ENCODE data around the gene PDE4D. TPM values are rescaled to one million over a fixed set of nuclear protein-coding genes. Genes with fewer than 3 reads are reported as not detected.

The PDE4D gene
- total and polyA plus RNA-seq, 2 of the 4 experiments (the other 2 are of a cell fraction) = 1.4 to 7.9 TPM

DNA sequence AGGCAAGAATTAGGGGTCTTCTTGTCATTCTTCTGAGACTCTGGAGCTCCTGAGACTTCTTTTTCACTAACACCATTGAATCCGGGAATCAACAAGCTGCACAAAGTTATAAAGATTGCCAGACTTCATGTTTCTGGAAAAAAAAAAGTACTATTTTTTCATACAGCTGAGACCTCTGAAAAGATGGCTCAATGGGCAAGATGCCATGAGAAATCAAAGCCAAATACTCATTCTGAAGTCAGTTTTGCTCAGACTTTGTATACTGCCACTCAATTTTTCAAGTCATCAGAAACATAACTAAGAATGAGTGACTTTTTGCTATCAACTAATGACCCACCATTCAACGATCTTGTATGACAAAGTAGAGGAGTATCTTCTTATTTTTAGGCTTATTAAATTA is 798.7 kb downstream of the PDE4D start:
- BruUV-seq (replicated peaks) = no TSS peak
- Histone ChIP-seq H3K27me3 (ENCODE audit: control insufficient read depth, insufficient read depth, low read length) (no peaks in the 10 kb centered on the region), H3K4me2 (ENCODE audit: low read depth, low read length) (no peak overlapping the region), H3K27ac (ENCODE audit: insufficient read depth, low read length) (no peak overlapping the region; the same call in 1 of the 2 replicates), H2BK15ac (ENCODE audit: low read depth, low read length) (no peak overlapping the region), H2BK5ac (ENCODE audit: low read depth, low read length, poor library complexity, severe bottlenecking) (peak overlapping the region; percentile 34), H2BK120ac (ENCODE audit: low read depth, low read length) (no peak overlapping the region), H3K4ac (ENCODE audit: low read depth, low read length) (no peak overlapping the region), H3K4me1 (ENCODE audit: control insufficient read depth, insufficient read depth, low read length) (peaks cover 7% of the 10 kb centered on the region), H3K9me1 (ENCODE audit: insufficient read depth, low read length) (peaks cover 2% of the 10 kb centered on the region; the same call in 1 of the 2 replicates), H3K9me3 (ENCODE audit: control insufficient read depth, insufficient read depth, low read length) (no peaks in the 10 kb centered on the region), H3K4me3 (ENCODE audit: insufficient read depth, low read depth, low read length) (no peak overlapping the region), H4K8ac (ENCODE audit: low read depth in 2 of 2, low read length in 2 of 2) (no peak overlapping the region), H2AK5ac (ENCODE audit: low read depth, low read length) (no peak overlapping the region), H3K36me3 (ENCODE audit: control insufficient read depth, insufficient read depth, low read length) (no peaks in the 10 kb centered on the region), H3K14ac (replicated peaks; ENCODE audit: low read depth, low read length) (no peak overlapping the region), H3K23ac (ENCODE audit: low read depth, low read length) (no peak overlapping the region), H3K9ac (ENCODE audit: low read depth, low read length) (no peak overlapping the region), H3K18ac (ENCODE audit: low read depth, low read length) (peak overlapping the region; percentile 51; the same call in 1 of the 2 replicates), H2AFZ (replicated peaks; ENCODE audit: low read length, poor library complexity) (no peak overlapping the region), H2BK20ac (ENCODE audit: low read depth, low read length) (no peak overlapping the region; the same call in 1 of the 2 replicates), H4K20me1 (ENCODE audit: insufficient read depth, low read length) (no peaks in the 10 kb centered on the region), H3K56ac (ENCODE audit: extremely low read depth, insufficient read depth, low read length) (no peak overlapping the region), H3K79me1 (ENCODE audit: low read depth in 1 of 2, low read length in 2 of 2) (no peaks in the 10 kb centered on the region), H4K91ac (ENCODE audit: insufficient read depth, low read depth, low read length) (no peak overlapping the region), H2AK9ac (replicated peaks; ENCODE audit: low read depth, low read length, poor library complexity) (no peak overlapping the region), H4K5ac (ENCODE audit: low read depth, low read length) (peak overlapping the region; percentile 24)
- ChIA-PET POLR2A (ENCODE audit: unreplicated experiment) (no interaction called here), CTCF (interaction anchor here (0.8 to 1.2 kb wide), 2 partner anchors 9 to 224 kb away, joined by 3 read pairs; no protein-coding TSS in a partner anchor)
- no CpG with 5 or more reads among the region's 2 CpGs for WGBS, 2 experiments (ENCODE audit: extremely low coverage in 2 of 2, insufficient read length in 1 of 2)
- TF ChIP-seq, protein P1, sequence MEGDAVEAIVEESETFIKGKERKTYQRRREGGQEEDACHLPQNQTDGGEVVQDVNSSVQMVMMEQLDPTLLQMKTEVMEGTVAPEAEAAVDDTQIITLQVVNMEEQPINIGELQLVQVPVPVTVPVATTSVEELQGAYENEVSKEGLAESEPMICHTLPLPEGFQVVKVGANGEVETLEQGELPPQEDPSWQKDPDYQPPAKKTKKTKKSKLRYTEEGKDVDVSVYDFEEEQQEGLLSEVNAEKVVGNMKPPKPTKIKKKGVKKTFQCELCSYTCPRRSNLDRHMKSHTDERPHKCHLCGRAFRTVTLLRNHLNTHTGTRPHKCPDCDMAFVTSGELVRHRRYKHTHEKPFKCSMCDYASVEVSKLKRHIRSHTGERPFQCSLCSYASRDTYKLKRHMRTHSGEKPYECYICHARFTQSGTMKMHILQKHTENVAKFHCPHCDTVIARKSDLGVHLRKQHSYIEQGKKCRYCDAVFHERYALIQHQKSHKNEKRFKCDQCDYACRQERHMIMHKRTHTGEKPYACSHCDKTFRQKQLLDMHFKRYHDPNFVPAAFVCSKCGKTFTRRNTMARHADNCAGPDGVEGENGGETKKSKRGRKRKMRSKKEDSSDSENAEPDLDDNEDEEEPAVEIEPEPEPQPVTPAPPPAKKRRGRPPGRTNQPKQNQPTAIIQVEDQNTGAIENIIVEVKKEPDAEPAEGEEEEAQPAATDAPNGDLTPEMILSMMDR (conservative IDR thresholded peaks at IDR 0.05; ENCODE audit: low read depth, low read length) = no peak
- TF ChIP-seq, protein P2, sequence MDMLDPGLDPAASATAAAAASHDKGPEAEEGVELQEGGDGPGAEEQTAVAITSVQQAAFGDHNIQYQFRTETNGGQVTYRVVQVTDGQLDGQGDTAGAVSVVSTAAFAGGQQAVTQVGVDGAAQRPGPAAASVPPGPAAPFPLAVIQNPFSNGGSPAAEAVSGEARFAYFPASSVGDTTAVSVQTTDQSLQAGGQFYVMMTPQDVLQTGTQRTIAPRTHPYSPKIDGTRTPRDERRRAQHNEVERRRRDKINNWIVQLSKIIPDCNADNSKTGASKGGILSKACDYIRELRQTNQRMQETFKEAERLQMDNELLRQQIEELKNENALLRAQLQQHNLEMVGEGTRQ (IDR thresholded peaks at IDR 0.05; ENCODE audit: low read depth, low read length) = no peak
- TF ChIP-seq BHLHE40 (IDR thresholded peaks at IDR 0.05; ENCODE audit: low read depth, low read length) (no peak), MAZ (IDR thresholded peaks at IDR 0.05; ENCODE audit: borderline replicate concordance, low read depth, low read length) (no peak), RCOR1 (IDR thresholded peaks at IDR 0.05; ENCODE audit: insufficient replicate concordance, low read length) (no peak), SMC3 (IDR thresholded peaks at IDR 0.05; ENCODE audit: low read depth, low read length) (no peak), POLR2A (IDR thresholded peaks at IDR 0.05; ENCODE audit: low read depth, low read length) (no peak), CEBPB (IDR thresholded peaks at IDR 0.05; ENCODE audit: low read depth, low read length) (no peak), MXI1 (IDR thresholded peaks at IDR 0.05; ENCODE audit: borderline replicate concordance, low read depth, low read length) (no peak), CHD1 (IDR thresholded peaks at IDR 0.05; ENCODE audit: low read depth, low read length) (no peak), MAFK (IDR thresholded peaks at IDR 0.05; ENCODE audit: low read depth, low read length) (no peak), NFE2L2 (IDR thresholded peaks at IDR 0.05; ENCODE audit: low read depth, low read length) (no peak), RFX5 (IDR thresholded peaks at IDR 0.05; ENCODE audit: low read depth, low read length) (no peak), FOS (IDR thresholded peaks at IDR 0.05; ENCODE audit: low read depth, low read length) (no peak), RAD21 (IDR thresholded peaks at IDR 0.05; ENCODE audit: low read length) (no peak)
- TF ChIP-seq, protein P3, sequence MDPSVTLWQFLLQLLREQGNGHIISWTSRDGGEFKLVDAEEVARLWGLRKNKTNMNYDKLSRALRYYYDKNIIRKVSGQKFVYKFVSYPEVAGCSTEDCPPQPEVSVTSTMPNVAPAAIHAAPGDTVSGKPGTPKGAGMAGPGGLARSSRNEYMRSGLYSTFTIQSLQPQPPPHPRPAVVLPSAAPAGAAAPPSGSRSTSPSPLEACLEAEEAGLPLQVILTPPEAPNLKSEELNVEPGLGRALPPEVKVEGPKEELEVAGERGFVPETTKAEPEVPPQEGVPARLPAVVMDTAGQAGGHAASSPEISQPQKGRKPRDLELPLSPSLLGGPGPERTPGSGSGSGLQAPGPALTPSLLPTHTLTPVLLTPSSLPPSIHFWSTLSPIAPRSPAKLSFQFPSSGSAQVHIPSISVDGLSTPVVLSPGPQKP (IDR thresholded peaks at IDR 0.05; ENCODE audit: borderline replicate concordance, low read depth, low read length) = no peak
- intact Hi-C loops (cut with micrococcal nuclease) = loop anchor here (2.0 to 5.0 kb wide), 2 partner anchors 32 to 77 kb away; no protein-coding TSS in a partner anchor
- DNase-seq (peak; percentile 29), ATAC-seq (ENCODE audit: low read depth) (no peak)
- in situ Hi-C loops (cut with MboI; ENCODE audit: low sequenced_read_pairs) = no loop called here
- dilution Hi-C loops (cut with HindIII; ENCODE audit: low sequenced_read_pairs, unreplicated experiment) = no loop called here

Data from IMR-90 (cell line).